Ramos (cell line): ENCODE measurements around the gene ITFG2.

Experiments used
- in situ Hi-C: fragments of 300-500 bp; cut with MboI; formaldehyde crosslinking; loops from one replicate; pipeline ENCODE4 v1.14.3; 2022; ENCODE audit warnings: low sequenced_read_pairs; ENCODE audit not compliant: unreplicated experiment

Gene ITFG2

DNA sequence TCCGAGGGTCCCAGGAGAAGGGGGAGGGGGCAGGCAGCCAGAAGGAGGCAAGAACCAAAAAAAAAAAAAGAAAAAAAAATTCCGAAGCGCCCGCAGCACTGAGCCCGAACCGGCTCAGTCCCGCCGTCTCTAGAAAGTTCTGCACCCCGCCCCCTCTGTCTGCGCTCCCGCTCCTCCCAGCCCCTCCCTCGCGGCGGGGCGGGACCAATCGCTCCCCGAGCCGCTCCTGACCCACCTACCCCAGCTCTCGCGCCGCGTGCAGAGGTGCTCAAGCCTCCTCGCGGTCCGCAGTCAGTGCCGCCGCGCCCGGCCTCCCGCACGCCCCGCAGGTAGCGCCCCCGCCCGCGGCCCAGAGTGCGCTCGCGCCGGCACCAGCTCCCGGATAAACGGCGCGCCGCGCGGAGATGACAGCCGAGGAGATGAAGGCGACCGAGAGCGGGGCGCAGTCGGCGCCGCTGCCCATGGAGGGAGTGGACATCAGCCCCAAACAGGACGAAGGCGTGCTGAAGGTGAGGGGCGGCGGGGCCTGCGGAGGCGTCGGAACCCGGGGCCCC lies 17.7 kb upstream of the ITFG2 start, which contains the start of gene FKBP4:
TSS of gene FKBP4 (plus strand) at position 235 of the 554 bp plus-strand sequence. CDS start at position 405, 170 bp downstream.
- in situ Hi-C loops, result no loop called here

- in situ Hi-C loops, result no loop called here
Measured at GRCh38 chr12:2795291-2796186, 16.9 kb upstream of the ITFG2 start.

- in situ Hi-C loops, result no loop called here
Measured at GRCh38 chr12:2796187-2796666, 16.2 kb upstream of the ITFG2 start.

DNA sequence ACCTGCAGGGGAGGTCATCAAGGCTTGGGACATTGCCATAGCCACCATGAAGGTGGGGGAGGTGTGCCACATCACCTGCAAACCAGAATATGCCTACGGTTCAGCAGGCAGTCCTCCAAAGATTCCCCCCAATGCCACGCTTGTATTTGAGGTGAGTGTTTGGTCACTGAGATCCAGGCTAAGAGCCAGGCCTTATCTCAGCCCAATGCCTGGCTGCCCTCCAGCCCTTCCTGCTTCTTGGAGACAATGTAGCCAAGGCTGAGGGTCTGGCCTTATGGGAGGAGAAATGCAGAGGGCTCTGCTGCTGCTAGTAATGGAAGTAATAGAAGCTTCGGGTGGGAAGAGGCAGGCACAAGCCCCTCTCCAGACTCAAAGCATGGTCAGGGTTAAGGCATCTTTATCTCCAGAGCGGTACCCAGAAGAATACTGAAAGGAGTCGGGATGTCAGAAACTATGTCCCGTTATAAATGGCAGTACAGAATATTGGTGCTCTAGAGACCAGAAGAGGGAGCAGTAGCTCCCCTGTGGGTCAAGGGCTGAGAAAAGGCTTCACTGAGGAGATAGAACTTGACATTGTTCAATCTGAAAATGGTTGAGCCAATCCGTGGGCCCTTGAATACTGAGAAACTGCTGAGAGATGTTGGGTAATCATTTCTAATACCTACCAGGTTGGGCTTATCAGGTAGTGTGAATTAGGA lies 14.6 kb upstream of the ITFG2 start:
- in situ Hi-C loops, result no loop called here

- in situ Hi-C loops, result no loop called here
Measured at GRCh38 chr12:2800046-2800570, 12.4 kb upstream of the ITFG2 start.

- in situ Hi-C loops, result no loop called here
Measured at GRCh38 chr12:2801044-2801783, 11.3 kb upstream of the ITFG2 start.

- in situ Hi-C loops, result no loop called here
Measured at GRCh38 chr12:2803635-2804392, 8.7 kb upstream of the ITFG2 start.

GRCh38 chr12:2804393-2805142 lies 7.9 kb upstream of the ITFG2 start:
- in situ Hi-C loops, result no loop called here

- in situ Hi-C loops, result no loop called here
Measured at GRCh38 chr12:2805143-2805520, 7.3 kb upstream of the ITFG2 start.

DNA sequence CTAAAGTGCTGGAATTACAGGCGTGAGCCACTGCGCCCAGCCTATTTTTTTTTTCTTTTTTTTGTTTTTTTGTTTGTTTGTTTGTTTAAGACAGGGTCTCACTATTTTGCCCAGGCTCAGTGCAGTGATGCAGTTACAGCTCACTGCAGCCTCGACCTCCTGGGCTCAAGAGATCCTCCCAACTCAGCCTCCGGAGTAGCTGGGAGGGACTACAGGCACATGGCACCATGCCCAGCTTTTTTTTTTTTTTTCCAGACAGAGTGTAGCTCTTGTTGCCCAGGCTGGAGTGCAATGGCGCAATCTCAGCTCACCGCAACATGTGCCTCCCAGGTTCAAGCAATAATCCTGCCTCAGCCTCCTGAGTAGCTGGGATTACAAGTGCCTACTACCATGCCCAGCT lies 5.8 kb upstream of the ITFG2 start:
- in situ Hi-C loops, result no loop called here

DNA sequence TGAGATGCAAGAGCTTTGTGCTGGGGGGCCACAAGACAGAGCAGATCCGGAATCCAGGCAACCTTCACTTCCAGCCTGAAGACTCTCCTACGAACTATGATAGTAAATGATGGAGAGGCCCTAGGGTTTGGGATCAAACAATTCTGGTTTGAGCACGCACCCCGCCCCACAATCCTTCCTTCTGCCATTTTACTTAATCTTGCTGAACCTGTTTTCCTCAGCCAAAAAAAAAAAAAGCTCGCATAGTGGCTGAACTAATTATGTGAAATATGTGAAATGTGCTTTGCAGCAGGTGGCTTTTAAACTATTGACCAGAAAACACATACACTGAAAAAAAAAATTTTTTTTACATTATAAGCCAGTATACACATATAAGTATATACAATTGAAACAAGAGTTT lies 667 bp upstream of the ITFG2 start:
- in situ Hi-C loops, result no loop called here

DNA sequence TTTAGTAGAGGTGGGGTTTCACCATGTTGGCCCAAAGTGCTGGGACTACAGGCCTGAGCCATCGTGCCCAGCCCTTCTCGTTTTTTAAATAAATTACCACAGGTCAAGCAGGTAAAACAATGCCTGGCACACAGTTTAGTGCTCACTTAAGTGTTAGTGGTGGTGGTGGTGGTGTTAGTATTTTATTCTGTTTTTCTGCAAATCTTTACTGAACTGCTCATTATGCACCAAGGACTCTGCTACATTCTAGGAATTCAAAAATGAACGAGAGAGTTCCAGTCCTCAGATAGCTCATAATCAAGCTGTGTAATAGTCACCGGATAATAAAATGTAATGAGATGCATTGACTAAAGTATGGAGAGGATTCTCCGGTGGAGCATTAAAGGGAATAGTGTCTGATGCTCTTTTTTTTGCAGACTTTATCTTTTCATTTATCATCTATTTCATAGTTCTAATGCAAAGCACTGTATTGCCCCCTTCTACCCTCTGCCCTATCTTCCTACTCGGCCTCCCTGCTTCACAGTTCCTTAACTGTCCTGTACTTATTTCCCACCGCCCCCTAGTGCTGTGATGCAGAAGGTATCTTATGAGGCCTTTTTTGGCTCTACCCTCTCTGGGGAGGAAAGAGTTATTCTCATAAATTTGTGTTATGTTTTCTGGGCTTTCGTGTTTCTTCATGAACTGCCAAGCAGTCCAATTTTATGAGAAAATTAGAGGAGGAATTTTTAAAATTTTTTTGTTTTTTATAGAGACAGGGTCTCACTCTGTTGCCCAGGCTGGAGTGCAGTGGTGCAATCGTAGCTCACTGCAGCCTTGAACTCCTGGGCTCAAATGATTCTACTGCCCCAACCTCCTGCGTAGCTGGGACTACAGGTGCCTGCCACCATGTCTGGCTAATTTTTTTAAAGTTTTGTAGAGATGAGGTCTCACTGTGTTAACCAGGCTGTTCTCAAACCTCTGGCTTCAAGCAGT lies 1.0 kb downstream of the ITFG2 start:
- in situ Hi-C loops, result no loop called here

- in situ Hi-C loops, result no loop called here
Measured at GRCh38 chr12:2819810-2820209, 7.3 kb downstream of the ITFG2 start.

DNA sequence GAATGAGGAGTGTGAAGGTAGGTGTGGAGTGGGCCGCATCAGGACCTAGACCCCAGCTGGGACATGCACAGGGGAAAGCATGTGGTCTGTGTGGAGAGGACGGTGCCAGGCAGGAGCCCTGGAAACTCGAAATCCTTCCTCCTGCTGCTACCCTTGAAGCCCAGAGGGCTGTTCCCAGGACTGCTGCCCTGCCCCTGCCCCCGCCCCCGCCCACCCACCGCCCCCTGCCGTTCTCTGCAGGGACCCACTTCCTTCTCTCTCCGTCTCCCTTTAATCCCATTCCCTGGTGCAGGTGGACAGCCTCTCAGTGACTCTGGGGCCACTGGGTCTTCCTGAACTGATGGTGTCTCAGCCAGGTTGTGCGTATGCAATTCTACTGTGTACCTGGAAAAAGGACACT lies 8.0 kb downstream of the ITFG2 start:
- in situ Hi-C loops, result no loop called here

DNA sequence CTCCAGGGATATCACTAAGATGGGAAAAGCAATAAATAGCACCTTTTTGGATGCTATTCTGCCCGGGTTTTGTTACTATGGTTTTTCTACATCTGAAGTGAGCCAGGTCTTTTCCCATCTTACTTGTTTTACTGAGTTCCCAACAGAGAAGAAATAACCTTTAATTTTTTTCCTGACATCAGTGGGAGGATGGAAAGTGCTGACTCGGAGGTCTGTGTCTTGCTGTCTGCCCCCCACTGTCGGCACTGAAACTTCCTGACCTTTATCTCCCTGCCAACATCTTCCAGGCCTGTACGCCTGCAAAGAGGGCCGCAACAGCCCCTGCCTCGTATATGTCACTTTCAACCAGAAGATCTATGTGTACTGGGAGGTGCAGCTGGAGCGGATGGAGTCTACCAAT lies 11.0 kb downstream of the ITFG2 start:
- in situ Hi-C loops, result no loop called here

- in situ Hi-C loops, result no loop called here
Measured at GRCh38 chr12:2824541-2824940, 12.1 kb downstream of the ITFG2 start.

GRCh38 chr12:2825132-2825531 lies 12.7 kb downstream of the ITFG2 start:
- in situ Hi-C loops, result no loop called here

- in situ Hi-C loops, result no loop called here
Measured at GRCh38 chr12:2826036-2826435, 13.6 kb downstream of the ITFG2 start.
